ENCODE measurements around the gene SLC25A27. TPM values are rescaled to one million over a fixed set of nuclear protein-coding genes. Genes with fewer than 3 reads are reported as not detected.
A peak's percentile ranks its signal among the peaks of the same experiment; 100 is the strongest.
"Not testable (repeated sequence)": the region's sequence is repeated elsewhere in the genome, so short reads cannot be mapped to it uniquely, and the experiment has no call there.

Gene SLC25A27
- total RNA-seq, 1 experiment from 2014 or later: not detected

GRCh38 chr6:46648108-46648507 is 4.7 kb upstream of the SLC25A27 start:
- in situ Hi-C loops (cut with HindIII; ENCODE audit: low sequenced_read_pairs); DNase-seq (ENCODE audit: low spot score): not testable (repeated sequence)

- no peak for DNase-seq (ENCODE audit: low spot score)
- in situ Hi-C loops (cut with HindIII; ENCODE audit: low sequenced_read_pairs): no loop called here
These were observed 3.8 kb upstream of the SLC25A27 start for GRCh38 chr6:46648869-46649492.

GRCh38 chr6:46651006-46651405 is 1.8 kb upstream of the SLC25A27 start:
- in situ Hi-C loops (cut with HindIII; ENCODE audit: low sequenced_read_pairs): no loop called here
- peak; percentile 31 for DNase-seq (ENCODE audit: low spot score)

- peak; percentile 63 for DNase-seq (ENCODE audit: low spot score)
- in situ Hi-C loops (cut with HindIII; ENCODE audit: low sequenced_read_pairs): no loop called here
These were observed 959 bp upstream of the SLC25A27 start for GRCh38 chr6:46651816-46652215.

- no peak for DNase-seq (ENCODE audit: low spot score)
- in situ Hi-C loops (cut with HindIII; ENCODE audit: low sequenced_read_pairs): no loop called here
These were observed 558 bp upstream of the SLC25A27 start for GRCh38 chr6:46652232-46652602.

GRCh38 chr6:46653439-46654195 is 842 bp downstream of the SLC25A27 start:
- peak; percentile 60 for DNase-seq (ENCODE audit: low spot score)
- in situ Hi-C loops (cut with HindIII; ENCODE audit: low sequenced_read_pairs): no loop called here

- DNase-seq (ENCODE audit: low spot score): peak; percentile 62
- in situ Hi-C loops (cut with HindIII; ENCODE audit: low sequenced_read_pairs): no loop called here
These were observed 3.0 kb downstream of the SLC25A27 start for GRCh38 chr6:46655803-46656202.

GRCh38 chr6:46657642-46658041 is 4.9 kb downstream of the SLC25A27 start:
- no peak for DNase-seq (ENCODE audit: low spot score)
- in situ Hi-C loops (cut with HindIII; ENCODE audit: low sequenced_read_pairs): no loop called here

GRCh38 chr6:46661483-46661882 is 8.7 kb downstream of the SLC25A27 start:
- DNase-seq (ENCODE audit: low spot score): no peak
- in situ Hi-C loops (cut with HindIII; ENCODE audit: low sequenced_read_pairs): no loop called here

GRCh38 chr6:46667377-46667776 is 14.6 kb downstream of the SLC25A27 start:
- DNase-seq (ENCODE audit: low spot score): no peak
- in situ Hi-C loops (cut with HindIII; ENCODE audit: low sequenced_read_pairs): no loop called here

GRCh38 chr6:46674410-46674809 is 21.6 kb downstream of the SLC25A27 start:
- in situ Hi-C loops (cut with HindIII; ENCODE audit: low sequenced_read_pairs): no loop called here
- no peak for DNase-seq (ENCODE audit: low spot score)

- in situ Hi-C loops (cut with HindIII; ENCODE audit: low sequenced_read_pairs): no loop called here
- peak; percentile 33 for DNase-seq (ENCODE audit: low spot score)
These were observed 24.0 kb downstream of the SLC25A27 start for GRCh38 chr6:46676604-46677313.

GRCh38 chr6:46677314-46677654 is 24.5 kb downstream of the SLC25A27 start:
- in situ Hi-C loops (cut with HindIII; ENCODE audit: low sequenced_read_pairs): no loop called here
- DNase-seq (ENCODE audit: low spot score): peak; percentile 48

- in situ Hi-C loops (cut with HindIII; ENCODE audit: low sequenced_read_pairs): no loop called here
- no peak for DNase-seq (ENCODE audit: low spot score)
These were observed 32.0 kb downstream of the SLC25A27 start for GRCh38 chr6:46684771-46685170.

- in situ Hi-C loops (cut with HindIII; ENCODE audit: low sequenced_read_pairs): no loop called here
- no peak for DNase-seq (ENCODE audit: low spot score)
These were observed 34.9 kb downstream of the SLC25A27 start, which contains the start of gene TDRD6 for GRCh38 chr6:46687619-46688097. TSS of gene TDRD6 (plus strand) at chr6:46687885. CDS start at chr6:46688129, 244 bp downstream.

- DNase-seq (ENCODE audit: low spot score): no peak
- in situ Hi-C loops (cut with HindIII; ENCODE audit: low sequenced_read_pairs): no loop called here
These were observed 35.6 kb downstream of the SLC25A27 start for GRCh38 chr6:46688117-46688965.

GRCh38 chr6:46688966-46689335 is 36.2 kb downstream of the SLC25A27 start:
- DNase-seq (ENCODE audit: low spot score): no peak
- in situ Hi-C loops (cut with HindIII; ENCODE audit: low sequenced_read_pairs): no loop called here

GRCh38 chr6:46689657-46690056 is 36.9 kb downstream of the SLC25A27 start:
- no peak for DNase-seq (ENCODE audit: low spot score)
- in situ Hi-C loops (cut with HindIII; ENCODE audit: low sequenced_read_pairs): no loop called here

- no peak for DNase-seq (ENCODE audit: low spot score)
- in situ Hi-C loops (cut with HindIII; ENCODE audit: low sequenced_read_pairs): no loop called here
These were observed 37.5 kb downstream of the SLC25A27 start for GRCh38 chr6:46690141-46690755.

All from G401 (cell line).